Osteocyte (in vitro differentiated cells): Measurements from ENCODE around the gene SSC5D. TPM values are rescaled to one million over a fixed set of nuclear protein-coding genes. Genes with fewer than 3 reads are reported as not detected.

Experiments used
- DNase-seq: peaks from one replicate; pipeline ENCODE4 v3.0.0; 2021; ENCODE audit warnings: mixed read lengths; ENCODE audit not compliant: unreplicated experiment; ENCODE audit errors: extremely low spot score
- H3K27ac Mint-ChIP-seq: one replicate; pipeline ENCODE4 v1.8.0; 2021; ENCODE audit warnings: mild to moderate bottlenecking, mixed read lengths; ENCODE audit not compliant: unreplicated experiment
- H3K27me3 Mint-ChIP-seq: one replicate; pipeline ENCODE4 v1.8.0; 2021; ENCODE audit warnings: mixed read lengths; ENCODE audit not compliant: unreplicated experiment
- H3K36me3 Mint-ChIP-seq: one replicate; pipeline ENCODE4 v1.8.0; 2021; ENCODE audit warnings: mixed read lengths; ENCODE audit not compliant: unreplicated experiment
- H3K4me1 Mint-ChIP-seq: one replicate; pipeline ENCODE4 v1.8.0; 2021; ENCODE audit warnings: mixed read lengths; ENCODE audit not compliant: unreplicated experiment
- H3K4me3 Mint-ChIP-seq: one replicate; pipeline ENCODE4 v1.8.0; 2021; ENCODE audit warnings: mild to moderate bottlenecking, moderate library complexity, mixed read lengths; ENCODE audit not compliant: unreplicated experiment
- H3K9me3 Mint-ChIP-seq: one replicate; pipeline ENCODE4 v1.8.0; 2021; ENCODE audit warnings: mixed read lengths; ENCODE audit not compliant: unreplicated experiment
- CTCF ChIP-seq: fragments of 200-600 bp; sonication (generic); IDR thresholded peaks from 2 replicates; pipeline ENCODE4 v1.5.0; 2021; ENCODE audit warnings: antibody characterized with exemption, mild to moderate bottlenecking, moderate library complexity
- total RNA-seq: library from RNA; stranded (reverse); gene quantifications from 2 replicates; pipeline ENCODE4 v1.2.1, GENCODE V29; 2021

SSC5D gene
- total RNA-seq, 1 donor from 2014 or later = 21.5 TPM

GRCh38 chr19:55461259-55461973, 26.8 kb upstream of the SSC5D start, which contains the start of gene ISOC2:
Gene ISOC2, minus strand, starts transcription at chr19:55461642. Its CDS starts 5,156 bp downstream, at chr19:55456486.
- Mint-ChIP-seq H3K36me3 (no peaks in the 10 kb centered on the region), H3K4me1 (peaks cover 20% of the 10 kb centered on the region), H3K27ac (peak within 1 kb of the TSS; percentile 79)

GRCh38 chr19:55461974-55462626, 26.1 kb upstream of the SSC5D start:
- Mint-ChIP-seq H3K27ac (peak overlapping the region; percentile 79), H3K36me3 (no peaks in the 10 kb centered on the region), H3K27me3 (no peaks in the 10 kb centered on the region), H3K9me3 (no peaks in the 10 kb centered on the region), H3K4me1 (peaks cover 20% of the 10 kb centered on the region), H3K4me3 (peak overlapping the region; percentile 86)
- TF ChIP-seq CTCF = no peak
- DNase-seq = no peak

More at GRCh38 chr19:55461259-55461973, 26.8 kb upstream of the SSC5D start, which contains the start of gene ISOC2:
- Mint-ChIP-seq H3K9me3 (no peaks in the 10 kb centered on the region), H3K27me3 (no peaks in the 10 kb centered on the region), H3K4me3 (peak within 1 kb of the TSS; percentile 86)
- peak; percentile 100 for DNase-seq
- no peak for TF ChIP-seq CTCF

GRCh38 chr19:55462722-55463121, 25.5 kb upstream of the SSC5D start:
- no peak for DNase-seq
- peak overlapping the region; percentile 86 for H3K4me3 Mint-ChIP-seq
- no peaks in the 10 kb centered on the region for H3K9me3 Mint-ChIP-seq
- no peak for TF ChIP-seq CTCF
- H3K27me3 Mint-ChIP-seq = no peaks in the 10 kb centered on the region
- peaks cover 23% of the 10 kb centered on the region for H3K4me1 Mint-ChIP-seq
- no peak overlapping the region for H3K27ac Mint-ChIP-seq
- no peaks in the 10 kb centered on the region for H3K36me3 Mint-ChIP-seq

GRCh38 chr19:55463583-55464031, 24.6 kb upstream of the SSC5D start:
- no peaks in the 10 kb centered on the region for H3K36me3 Mint-ChIP-seq
- no peak overlapping the region for H3K4me3 Mint-ChIP-seq
- DNase-seq = no peak
- no peaks in the 10 kb centered on the region for H3K27me3 Mint-ChIP-seq
- H3K4me1 Mint-ChIP-seq = peaks cover 25% of the 10 kb centered on the region
- no peaks in the 10 kb centered on the region for H3K9me3 Mint-ChIP-seq
- TF ChIP-seq CTCF = no peak
- H3K27ac Mint-ChIP-seq = no peak overlapping the region

- H3K4me3 Mint-ChIP-seq = no peak overlapping the region
- DNase-seq = no peak
- H3K4me1 Mint-ChIP-seq = peaks cover 25% of the 10 kb centered on the region
- TF ChIP-seq CTCF = no peak
- H3K36me3 Mint-ChIP-seq = no peaks in the 10 kb centered on the region
- H3K27me3 Mint-ChIP-seq = no peaks in the 10 kb centered on the region
- no peak overlapping the region for H3K27ac Mint-ChIP-seq
- H3K9me3 Mint-ChIP-seq = no peaks in the 10 kb centered on the region
These were observed 24.1 kb upstream of the SSC5D start for GRCh38 chr19:55464039-55464661.
